K562 (cell line): ENCODE measurements around the gene AHNAK. TPM values are rescaled to one million over a fixed set of nuclear protein-coding genes. Genes with fewer than 3 reads are reported as not detected.
A peak's percentile ranks its signal among the peaks of the same experiment; 100 is the strongest.

Experiments
- ATAC-seq: fragments of 200-7000 bp; cut with Tn5 transposase; 3 replicates; pipeline ENCODE4 v1.9.1; 2020; ENCODE audit warnings: moderate library complexity
- BruUV-seq: library from RNA; stranded (reverse); fragments of 400-500 nt; replicated peaks from 2 replicates; lab custom pipeline; 2021; lab: Mats Ljungman, UMichigan
- CTCF ChIA-PET: fragments of 300-600 bp; formaldehyde crosslinking; extraction: SDS; loops from one replicate; lab custom pipeline; 2021; ENCODE audit warnings: low intra/inter-chr PET ratio; lab: Yijun Ruan, JAX
- POLR2A ChIA-PET: fragments of 300-600, 350-650 bp; sonication (Branson Sonifier 250); formaldehyde crosslinking; extraction: SDS; loops from one replicate; lab custom pipeline; 2021; ENCODE audit warnings: antibody characterized with exemption, inconsistent platforms; lab: Yijun Ruan, JAX
- DNase-seq, 4 experiments: peaks; one replicate each; pipeline versions ENCODE4 v3.0.0 to v3.0.0-alpha.2; 2011 to 2018; ENCODE audit warnings: low spot score in 3 of 4, mixed read lengths in 3 of 4; ENCODE audit errors: extremely low read depth in 1 of 4
- FAIRE-seq: peaks from 2 replicates; lab custom pipeline; 2011; peaks lifted over from hg19 to GRCh38; lab: Jason Lieb, UNC
- H2AFZ ChIP-seq: 2 replicates; pipeline ENCODE4 v1.6.0; 2011; ENCODE audit warnings: low read depth, low read length, control low read depth, inconsistent platforms
- H3K27ac ChIP-seq: fragments of 200-600 bp; 3 replicates; pipeline ENCODE4 v1.8.0; 2011; ENCODE audit warnings: low read depth, mild to moderate bottlenecking, control low read depth, inconsistent platforms, low read length, moderate library complexity, mixed read lengths; ENCODE audit errors: extremely low read depth
- H3K27me3 ChIP-seq, 2 experiments: fragments of 300-600 bp in 1 of 2; 2 replicates in 1 of 2; 3 replicates in 1 of 2; pipeline versions ENCODE4 v1.6.0 to v1.8.0; 2011; ENCODE audit warnings: inconsistent platforms in 2 of 2, low read length in 2 of 2, mild to moderate bottlenecking in 1 of 2, mixed read lengths in 1 of 2, moderate library complexity in 1 of 2; ENCODE audit not compliant: control insufficient read depth in 2 of 2, insufficient read depth in 2 of 2
- H3K36me3 ChIP-seq: fragments of 300-600 bp; 3 replicates; pipeline ENCODE4 v1.8.0; 2011; ENCODE audit warnings: mild to moderate bottlenecking, low read length, inconsistent platforms; ENCODE audit not compliant: control insufficient read depth, insufficient read depth
- H3K4me1 ChIP-seq, 2 experiments: fragments of 200-600 bp in 1 of 2; replicated peaks in 1 of 2; 2 replicates in 1 of 2; 3 replicates in 1 of 2; pipeline versions ENCODE4 v1.5.1 to v1.8.0; 2011; ENCODE audit warnings: inconsistent platforms in 2 of 2, low read length in 2 of 2, mild to moderate bottlenecking in 1 of 2, mixed read lengths in 1 of 2, moderate library complexity in 1 of 2; ENCODE audit not compliant: control insufficient read depth in 2 of 2, insufficient read depth in 2 of 2
- H3K4me2 ChIP-seq: 2 replicates; pipeline ENCODE4 v1.6.1; 2011; ENCODE audit warnings: low read length, control low read depth, inconsistent platforms, mixed read lengths; ENCODE audit not compliant: insufficient read depth
- H3K4me3 ChIP-seq: fragments of 200-600 bp; sonication (generic), shearing (Covaris generic); 2 replicates; pipeline ENCODE4 v1.5.1; 2016; ENCODE audit warnings: control low read depth, inconsistent platforms
- H3K79me2 ChIP-seq: fragments of 200-600 bp; 3 replicates; pipeline ENCODE4 v1.8.0; 2011; ENCODE audit warnings: low read length, inconsistent platforms; ENCODE audit not compliant: control insufficient read depth, insufficient read depth
- H3K9ac ChIP-seq, 2 experiments: 2 replicates each; pipeline versions ENCODE4 v1.6.0 to v1.6.1; 2011; ENCODE audit warnings: low read depth in 2 of 2, low read length in 2 of 2, control low read depth in 1 of 2, inconsistent platforms in 1 of 2, mild to moderate bottlenecking in 1 of 2, mixed read lengths in 1 of 2; ENCODE audit not compliant: insufficient read depth in 1 of 2
- H3K9me1 ChIP-seq: one replicate; pipeline ENCODE4 v1.6.0; 2011; ENCODE audit warnings: inconsistent platforms, mild to moderate bottlenecking, low read length, moderate library complexity; ENCODE audit not compliant: control insufficient read depth, insufficient read depth
- H3K9me3 ChIP-seq: replicated peaks from 2 replicates; pipeline ENCODE4 v1.5.1; 2011; ENCODE audit warnings: low read depth, low read length, inconsistent platforms; ENCODE audit not compliant: control insufficient read depth, insufficient read depth
- H4K20me1 ChIP-seq: replicated peaks from 2 replicates; pipeline ENCODE4 v1.6.1; 2011; ENCODE audit warnings: low read length, inconsistent platforms, mixed read lengths; ENCODE audit not compliant: control insufficient read depth, insufficient read depth
- ASH1L ChIP-seq: fragments of 450-650 bp; IDR thresholded peaks from 2 replicates; pipeline ENCODE4 v1.6.1; 2018; ENCODE audit warnings: borderline replicate concordance, mild to moderate bottlenecking, low read depth; ENCODE audit not compliant: partially characterized antibody
- E2F8 ChIP-seq: fragments of 450-650 bp; IDR thresholded peaks from 2 replicates; pipeline ENCODE4 v1.7.1; 2018; ENCODE audit warnings: mild to moderate bottlenecking, low read depth; ENCODE audit not compliant: partially characterized antibody
- KLF13 ChIP-seq: fragments of 450-650 bp; IDR thresholded peaks from 2 replicates; pipeline ENCODE4 v1.6.1; 2016; ENCODE audit warnings: missing genetic modification characterization, low read depth, mild to moderate bottlenecking, missing compliant biosample characterization, moderate library complexity, borderline replicate concordance
- TCFL5 ChIP-seq: fragments of 250-450 bp; sonication (Bioruptor Pico); conservative IDR thresholded peaks from 2 replicates; pipeline ENCODE4 v1.6.1; 2021; ENCODE audit warnings: mild to moderate bottlenecking, moderate library complexity, matching md5 sums
- ZNF589 ChIP-seq: fragments of 200-800 bp; sonication (Bioruptor generic); IDR thresholded peaks from 2 replicates; pipeline ENCODE4 v1.6.1; 2016; ENCODE audit warnings: low read depth, missing genetic modification characterization, missing compliant biosample characterization
- ZNF592 ChIP-seq: fragments of 450-650 bp; IDR thresholded peaks from 2 replicates; pipeline ENCODE4 v1.6.1; 2017; ENCODE audit warnings: antibody characterized with exemption, mild to moderate bottlenecking
- WGBS: fragments of 100-300 bp; shearing (Covaris generic); methylation state at CpG from one replicate; pipeline ENCODE4 v1.1.6; 2016; ENCODE audit warnings: low coverage, mixed read lengths; ENCODE audit not compliant: insufficient coverage; ENCODE audit errors: missing lambda C conversion rate; 5-methylcytosine and 5-hydroxymethylcytosine counted together
- in situ Hi-C: fragments of 300-500 bp; cut with MboI; formaldehyde crosslinking; loops from 4 replicates; pipeline ENCODE4 v1.15.0; 2018; ENCODE audit warnings: inconsistent platforms, mixed read lengths
- intact Hi-C: fragments of 100-400 bp; cut with micrococcal nuclease; formaldehyde crosslinking; loops from 2 replicates; pipeline ENCODE4 v1.14.2; 2022
- polyA plus RNA-seq, 8 experiments: library from polyadenylated mRNA; depleted of rRNA in 4 of 8; stranded (reverse) in 5 of 8; unstranded in 3 of 8; fragments of >200 nt; fragmentation: Nextera tagmentation in 2 of 8; fragmentation: Illumina TruSeq in 1 of 8; extraction: Ambion mirVana in 2 of 8; extraction: Trizol in 1 of 8; gene quantifications; 2 replicates each; pipeline versions ENCODE4 v1.2.1 to v1.2.3, GENCODE V29; 2011 to 2014; ENCODE audit warnings: inconsistent platforms in 1 of 8, missing spikeins in 1 of 8
- total RNA-seq, 7 experiments: library from RNA; depleted of rRNA in 6 of 7; stranded (reverse); fragments of >200 nt in 6 of 7; fragmentation: Illumina TruSeq in 2 of 7; extraction: Trizol in 2 of 7; gene quantifications; 2 replicates each; pipeline versions ENCODE4 v1.2.1 to v1.2.3, GENCODE V29; 2011 to 2021; ENCODE audit warnings: low replicate concordance in 1 of 7

Gene AHNAK
- total and polyA plus RNA-seq, 9 of the 15 experiments (the other 6 are each of a cell fraction or from before 2014, with no cell fraction given): 1.5 to 89.7 (median 45.0) TPM

GRCh38 chr11:62410972-62411371 lies 135.6 kb downstream of the AHNAK start:
- in situ Hi-C loops (no loop called here), intact Hi-C loops (no loop called here)
- Histone ChIP-seq H3K9ac (0 out of 4 replicates have a peak overlapping the region, but pooled peaks of 1 of the 2 experiments have one; percentile 50), H3K4me2 (no peak overlapping the region), H3K36me3 (no peaks in the 10 kb centered on the region), H3K27me3 (no peaks in the 10 kb centered on the region), H3K4me1 (peaks cover 0 to 11% of the 10 kb centered on the region in 2 experiments; a peak in 2 of 5 replicates), H2AFZ (no peak overlapping the region), H3K4me3 (no peak overlapping the region), H4K20me1 (no peaks in the 10 kb centered on the region), H3K9me1 (no peaks in the 10 kb centered on the region), H3K79me2 (no peaks in the 10 kb centered on the region), H3K9me3 (no peaks in the 10 kb centered on the region), H3K27ac (no peak overlapping the region)
- no peak for TF ChIP-seq E2F8
- no peak for TF ChIP-seq TCFL5 (CRISPR knock-in tag)
- TF ChIP-seq ZNF592: no peak
- TF ChIP-seq KLF13 (tag): no peak
- TF ChIP-seq ZNF589: no peak
- TF ChIP-seq ASH1L: no peak
- ChIA-PET POLR2A (interaction anchor here (0.6 to 0.9 kb wide), 3 partner anchors 13 to 190 kb away, joined by 3 read pairs; no protein-coding TSS in a partner anchor), CTCF (no interaction called here)
- ATAC-seq: no peak
- no peak for DNase-seq
- FAIRE-seq: no peak
- no TSS peak for BruUV-seq
- WGBS: 56% methylated on average over 6 of the region's 8 CpGs
